NT2/D1 (cell line): Measurements from ENCODE around the gene THOP1.

ENCODE experiments used
- SUZ12 ChIP-seq: IDR thresholded peaks from 2 replicates; pipeline ENCODE4 v1.6.1; 2011; ENCODE audit not compliant: insufficient read length, insufficient read depth; ENCODE audit errors: extremely low read depth
- YY1 ChIP-seq: IDR thresholded peaks from 2 replicates; pipeline ENCODE4 v1.6.1; 2011; ENCODE audit not compliant: insufficient read length, insufficient read depth
- ZNF274 ChIP-seq: IDR thresholded peaks from 2 replicates; pipeline ENCODE4 v1.6.1; 2011; ENCODE audit warnings: mild to moderate bottlenecking, low read depth, low read length

- TF ChIP-seq YY1 (no peak), ZNF274 (no peak), SUZ12 (no peak)
Measured at GRCh38 chr19:2762783-2763496, 22.4 kb upstream of the THOP1 start.
